Mucosa of gallbladder (tissue), 1 donor: ENCODE data around the gene MPC2. TPM values are rescaled to one million over a fixed set of nuclear protein-coding genes. Genes with fewer than 3 reads are reported as not detected.

ENCODE experiments used
- DNase-seq: peaks from one replicate; pipeline ENCODE4 v3.0.0-alpha.2; 2020; ENCODE audit warnings: low spot score
- total RNA-seq: library from RNA; stranded (reverse); gene quantifications from one replicate; pipeline ENCODE4 v1.2.1, GENCODE V29; 2021
- donor health status: DM: no; HTN: no; CAD: no.

MPC2 gene
- 212 TPM for total RNA-seq

- peak; percentile 68 for DNase-seq
Observed at GRCh38 chr1:167936930-167937708, at the start of gene MPC2. MPC2 (minus strand) TSS chr1:167937072; CDS start chr1:167935841, 1,231 bp downstream.

- DNase-seq, result no peak
Observed at GRCh38 chr1:167984886-167985489, 48.1 kb upstream of the MPC2 start.

GRCh38 chr1:167983797-167984420 is 47.0 kb upstream of the MPC2 start:
- DNase-seq, result no peak

GRCh38 chr1:167981933-167982332 is 45.1 kb upstream of the MPC2 start:
- DNase-seq, result no peak

- DNase-seq, result no peak
Observed at GRCh38 chr1:167977245-167977644, 40.4 kb upstream of the MPC2 start.

- DNase-seq, result no peak
Observed at GRCh38 chr1:167974698-167975097, 37.8 kb upstream of the MPC2 start.

- DNase-seq, result no peak
Observed at GRCh38 chr1:167973832-167974231, 37.0 kb upstream of the MPC2 start.

- no peak for DNase-seq
Observed at GRCh38 chr1:167968569-167968968, 31.7 kb upstream of the MPC2 start.

GRCh38 chr1:167966050-167966449 is 29.2 kb upstream of the MPC2 start:
- no peak for DNase-seq

GRCh38 chr1:167964646-167965045 is 27.8 kb upstream of the MPC2 start:
- DNase-seq, result no peak

GRCh38 chr1:167957710-167958109 is 20.8 kb upstream of the MPC2 start:
- no peak for DNase-seq

- no peak for DNase-seq
Observed at GRCh38 chr1:167955915-167956314, 19.0 kb upstream of the MPC2 start.

- DNase-seq, result no peak
Observed at GRCh38 chr1:167950569-167950968, 13.7 kb upstream of the MPC2 start.

- DNase-seq, result no peak
Observed at GRCh38 chr1:167949785-167950184, 12.9 kb upstream of the MPC2 start.

- DNase-seq, result no peak
Observed at GRCh38 chr1:167947733-167948132, 10.9 kb upstream of the MPC2 start.

- DNase-seq, result no peak
Observed at GRCh38 chr1:167943541-167943940, 6.7 kb upstream of the MPC2 start.

- no peak for DNase-seq
Observed at GRCh38 chr1:167940264-167940663, 3.4 kb upstream of the MPC2 start.

GRCh38 chr1:167938080-167938636 is 1.3 kb upstream of the MPC2 start:
- no peak for DNase-seq

- DNase-seq, result no peak
Observed at GRCh38 chr1:167937709-167938010, 788 bp upstream of the MPC2 start.

GRCh38 chr1:167936068-167936929 is 573 bp downstream of the MPC2 start, which contains the start of gene DCAF6:
DCAF6 (plus strand) TSS chr1:167936683; CDS start chr1:167936912, 229 bp downstream.
- peak; percentile 97 for DNase-seq

GRCh38 chr1:167935216-167936067 is 1.4 kb downstream of the MPC2 start:
- DNase-seq, result peak; percentile 21
